K562 (cell line): ENCODE data around the gene GPR142. TPM values are rescaled to one million over a fixed set of nuclear protein-coding genes. Genes with fewer than 3 reads are reported as not detected.

Experiments
- CCAR2 ChIP-seq: fragments of 200-400 bp; formaldehyde crosslinking; IDR thresholded peaks from 2 replicates; pipeline ENCODE4 v1.6.1; 2017; ENCODE audit warnings: mild to moderate bottlenecking, low read depth, low read length
- MTF1 ChIP-seq: fragments of 250-450 bp; sonication (Bioruptor Pico); IDR thresholded peaks from 2 replicates; pipeline ENCODE4 v1.9.0; 2021; ENCODE audit warnings: moderate library complexity, mild to moderate bottlenecking, inconsistent platforms, borderline replicate concordance
- NR2C2 ChIP-seq, 2 experiments: fragments of 200-800 bp in 1 of 2; sonication (Bioruptor generic) in 1 of 2; sonication (generic) in 1 of 2; formaldehyde crosslinking in 1 of 2; IDR thresholded peaks; 2 replicates each; pipeline versions ENCODE4 v1.6.1 to v1.8.0; 2016 to 2022; ENCODE audit warnings: mild to moderate bottlenecking in 1 of 2, missing compliant biosample characterization in 1 of 2, missing genetic modification characterization in 1 of 2, missing genetic modification reagents in 1 of 2
- POLR2G ChIP-seq: fragments of 200-400 bp; formaldehyde crosslinking; IDR thresholded peaks from 2 replicates; pipeline ENCODE4 v1.6.1; 2017; ENCODE audit warnings: low read depth, mild to moderate bottlenecking, antibody characterized with exemption, low read length, moderate library complexity
- RFX7 ChIP-seq: fragments of 250-450 bp; sonication (Bioruptor Pico); IDR thresholded peaks from 2 replicates; pipeline ENCODE4 v1.5.1; 2021; ENCODE audit warnings: mild to moderate bottlenecking
- TARDBP ChIP-seq: fragments of 450-650 bp; IDR thresholded peaks from 2 replicates; pipeline ENCODE4 v1.6.1; 2016
- ZNF274 ChIP-seq: IDR thresholded peaks from 2 replicates; pipeline ENCODE4 v1.6.1; 2011; ENCODE audit warnings: low read depth, mild to moderate bottlenecking, low read length, moderate library complexity, borderline replicate concordance
- polyA plus RNA-seq, 8 experiments: library from polyadenylated mRNA; depleted of rRNA in 4 of 8; stranded (reverse) in 5 of 8; unstranded in 3 of 8; fragments of >200 nt; fragmentation: Nextera tagmentation in 2 of 8; fragmentation: Illumina TruSeq in 1 of 8; extraction: Ambion mirVana in 2 of 8; extraction: Trizol in 1 of 8; gene quantifications; 2 replicates each; pipeline versions ENCODE4 v1.2.1 to v1.2.3, GENCODE V29; 2011 to 2014; ENCODE audit warnings: inconsistent platforms in 1 of 8, missing spikeins in 1 of 8
- total RNA-seq, 7 experiments: library from RNA; depleted of rRNA in 6 of 7; stranded (reverse); fragments of >200 nt in 6 of 7; fragmentation: Illumina TruSeq in 2 of 7; extraction: Trizol in 2 of 7; gene quantifications; 2 replicates each; pipeline versions ENCODE4 v1.2.1 to v1.2.3, GENCODE V29; 2011 to 2021; ENCODE audit warnings: low replicate concordance in 1 of 7
- TF ChIP-seq, protein P1 (sequence below), 2 experiments: fragments of 450-650 bp; formaldehyde crosslinking in 1 of 2; IDR thresholded peaks; 2 replicates each; pipeline versions ENCODE4 v1.4.0 to v1.6.1; 2014 to 2020; ENCODE audit warnings: mild to moderate bottlenecking in 2 of 2, borderline replicate concordance in 1 of 2, low read depth in 1 of 2
- TF ChIP-seq, protein P2 (sequence below): fragments of 450-650 bp; IDR thresholded peaks from 2 replicates; pipeline ENCODE4 v1.6.1; 2016
- TF ChIP-seq, protein P3 (sequence below): fragments of 150-350 bp; IDR thresholded peaks from 2 replicates; pipeline ENCODE4 v1.6.1; 2014; ENCODE audit warnings: low read depth, mild to moderate bottlenecking, low read length, borderline replicate concordance

The GPR142 gene
- total and polyA plus RNA-seq, 9 of the 15 experiments (the other 6 are each of a cell fraction or from before 2014, with no cell fraction given), result not detected

DNA sequence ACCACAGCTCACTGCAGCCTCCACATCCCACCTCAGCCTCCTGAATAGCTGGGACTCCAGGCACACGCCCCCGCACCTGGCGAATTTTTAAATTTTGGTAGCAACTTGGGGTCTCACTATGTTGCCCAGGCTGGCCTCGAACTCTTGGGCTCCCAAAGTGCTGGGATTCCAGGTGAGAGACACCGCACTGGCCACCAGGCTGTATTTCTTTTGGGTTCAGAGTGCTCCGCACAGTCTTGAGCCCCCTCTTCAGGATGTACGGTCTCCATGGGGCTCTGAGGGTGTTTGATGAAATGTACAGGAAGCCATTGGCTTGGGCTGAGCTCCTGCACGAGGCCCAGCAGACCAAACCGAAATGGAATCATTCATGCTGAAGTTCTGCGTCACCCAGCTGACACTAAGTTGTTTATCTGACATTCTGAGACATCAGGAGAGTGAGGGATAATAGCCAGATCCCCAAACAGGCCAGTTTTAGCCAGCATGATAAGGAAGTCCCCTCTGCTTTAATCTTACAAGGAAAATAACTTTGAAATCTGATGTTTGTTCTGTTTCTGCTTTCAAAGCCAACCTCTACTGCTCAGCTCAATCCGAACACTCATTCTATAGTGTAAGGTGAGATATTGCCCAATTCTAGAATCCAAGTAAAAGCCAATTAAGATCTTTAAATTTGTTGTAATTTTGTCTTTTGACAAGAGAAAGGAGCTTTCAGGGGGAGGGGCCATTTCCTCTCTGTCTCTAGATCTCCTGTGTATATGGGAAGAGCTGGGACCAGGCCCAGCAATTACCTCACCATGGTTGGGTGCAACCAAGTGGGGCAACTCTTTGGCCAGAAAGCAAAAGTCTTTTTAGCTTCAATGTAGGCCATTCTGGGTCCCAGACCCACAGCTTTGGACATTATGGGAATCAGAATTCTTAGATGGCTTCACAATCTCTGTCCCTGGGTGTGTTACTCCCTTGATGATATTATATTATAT, 23.7 kb downstream of the GPR142 start (continued):
- TF ChIP-seq, protein P1, sequence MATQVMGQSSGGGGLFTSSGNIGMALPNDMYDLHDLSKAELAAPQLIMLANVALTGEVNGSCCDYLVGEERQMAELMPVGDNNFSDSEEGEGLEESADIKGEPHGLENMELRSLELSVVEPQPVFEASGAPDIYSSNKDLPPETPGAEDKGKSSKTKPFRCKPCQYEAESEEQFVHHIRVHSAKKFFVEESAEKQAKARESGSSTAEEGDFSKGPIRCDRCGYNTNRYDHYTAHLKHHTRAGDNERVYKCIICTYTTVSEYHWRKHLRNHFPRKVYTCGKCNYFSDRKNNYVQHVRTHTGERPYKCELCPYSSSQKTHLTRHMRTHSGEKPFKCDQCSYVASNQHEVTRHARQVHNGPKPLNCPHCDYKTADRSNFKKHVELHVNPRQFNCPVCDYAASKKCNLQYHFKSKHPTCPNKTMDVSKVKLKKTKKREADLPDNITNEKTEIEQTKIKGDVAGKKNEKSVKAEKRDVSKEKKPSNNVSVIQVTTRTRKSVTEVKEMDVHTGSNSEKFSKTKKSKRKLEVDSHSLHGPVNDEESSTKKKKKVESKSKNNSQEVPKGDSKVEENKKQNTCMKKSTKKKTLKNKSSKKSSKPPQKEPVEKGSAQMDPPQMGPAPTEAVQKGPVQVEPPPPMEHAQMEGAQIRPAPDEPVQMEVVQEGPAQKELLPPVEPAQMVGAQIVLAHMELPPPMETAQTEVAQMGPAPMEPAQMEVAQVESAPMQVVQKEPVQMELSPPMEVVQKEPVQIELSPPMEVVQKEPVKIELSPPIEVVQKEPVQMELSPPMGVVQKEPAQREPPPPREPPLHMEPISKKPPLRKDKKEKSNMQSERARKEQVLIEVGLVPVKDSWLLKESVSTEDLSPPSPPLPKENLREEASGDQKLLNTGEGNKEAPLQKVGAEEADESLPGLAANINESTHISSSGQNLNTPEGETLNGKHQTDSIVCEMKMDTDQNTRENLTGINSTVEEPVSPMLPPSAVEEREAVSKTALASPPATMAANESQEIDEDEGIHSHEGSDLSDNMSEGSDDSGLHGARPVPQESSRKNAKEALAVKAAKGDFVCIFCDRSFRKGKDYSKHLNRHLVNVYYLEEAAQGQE (IDR thresholded peaks at IDR 0.05; ENCODE audit: borderline replicate concordance), result 0 out of 2 replicates have a peak, but pooled peaks have one; percentile 31
- TF ChIP-seq, protein P1 (CRISPR knock-in tag; IDR thresholded peaks at IDR 0.05; ENCODE audit: low read depth), result no peak
- TF ChIP-seq, protein P2, sequence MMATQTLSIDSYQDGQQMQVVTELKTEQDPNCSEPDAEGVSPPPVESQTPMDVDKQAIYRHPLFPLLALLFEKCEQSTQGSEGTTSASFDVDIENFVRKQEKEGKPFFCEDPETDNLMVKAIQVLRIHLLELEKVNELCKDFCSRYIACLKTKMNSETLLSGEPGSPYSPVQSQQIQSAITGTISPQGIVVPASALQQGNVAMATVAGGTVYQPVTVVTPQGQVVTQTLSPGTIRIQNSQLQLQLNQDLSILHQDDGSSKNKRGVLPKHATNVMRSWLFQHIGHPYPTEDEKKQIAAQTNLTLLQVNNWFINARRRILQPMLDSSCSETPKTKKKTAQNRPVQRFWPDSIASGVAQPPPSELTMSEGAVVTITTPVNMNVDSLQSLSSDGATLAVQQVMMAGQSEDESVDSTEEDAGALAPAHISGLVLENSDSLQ, result no peak
- TF ChIP-seq POLR2G (no peak), CCAR2 (no peak), TARDBP (no peak), MTF1 (CRISPR knock-in tag) (no peak), NR2C2 (CRISPR knock-in tag; IDR thresholded peaks at IDR 0.05) (no peak), NR2C2 (tag; IDR thresholded peaks at IDR 0.05) (peak; percentile 21; the same call in 1 of the 2 replicates), ZNF274 (no peak), RFX7 (CRISPR knock-in tag) (no peak)
- TF ChIP-seq, protein P3, sequence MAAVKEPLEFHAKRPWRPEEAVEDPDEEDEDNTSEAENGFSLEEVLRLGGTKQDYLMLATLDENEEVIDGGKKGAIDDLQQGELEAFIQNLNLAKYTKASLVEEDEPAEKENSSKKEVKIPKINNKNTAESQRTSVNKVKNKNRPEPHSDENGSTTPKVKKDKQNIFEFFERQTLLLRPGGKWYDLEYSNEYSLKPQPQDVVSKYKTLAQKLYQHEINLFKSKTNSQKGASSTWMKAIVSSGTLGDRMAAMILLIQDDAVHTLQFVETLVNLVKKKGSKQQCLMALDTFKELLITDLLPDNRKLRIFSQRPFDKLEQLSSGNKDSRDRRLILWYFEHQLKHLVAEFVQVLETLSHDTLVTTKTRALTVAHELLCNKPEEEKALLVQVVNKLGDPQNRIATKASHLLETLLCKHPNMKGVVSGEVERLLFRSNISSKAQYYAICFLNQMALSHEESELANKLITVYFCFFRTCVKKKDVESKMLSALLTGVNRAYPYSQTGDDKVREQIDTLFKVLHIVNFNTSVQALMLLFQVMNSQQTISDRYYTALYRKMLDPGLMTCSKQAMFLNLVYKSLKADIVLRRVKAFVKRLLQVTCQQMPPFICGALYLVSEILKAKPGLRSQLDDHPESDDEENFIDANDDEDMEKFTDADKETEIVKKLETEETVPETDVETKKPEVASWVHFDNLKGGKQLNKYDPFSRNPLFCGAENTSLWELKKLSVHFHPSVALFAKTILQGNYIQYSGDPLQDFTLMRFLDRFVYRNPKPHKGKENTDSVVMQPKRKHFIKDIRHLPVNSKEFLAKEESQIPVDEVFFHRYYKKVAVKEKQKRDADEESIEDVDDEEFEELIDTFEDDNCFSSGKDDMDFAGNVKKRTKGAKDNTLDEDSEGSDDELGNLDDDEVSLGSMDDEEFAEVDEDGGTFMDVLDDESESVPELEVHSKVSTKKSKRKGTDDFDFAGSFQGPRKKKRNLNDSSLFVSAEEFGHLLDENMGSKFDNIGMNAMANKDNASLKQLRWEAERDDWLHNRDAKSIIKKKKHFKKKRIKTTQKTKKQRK, result no peak
